ENCODE measurements around the gene ARHGAP4. TPM values are rescaled to one million over a fixed set of nuclear protein-coding genes. Genes with fewer than 3 reads are reported as not detected.

ARHGAP4 gene
- 2.2 and 3.7 TPM in 2 replicates for total RNA-seq

DNA sequence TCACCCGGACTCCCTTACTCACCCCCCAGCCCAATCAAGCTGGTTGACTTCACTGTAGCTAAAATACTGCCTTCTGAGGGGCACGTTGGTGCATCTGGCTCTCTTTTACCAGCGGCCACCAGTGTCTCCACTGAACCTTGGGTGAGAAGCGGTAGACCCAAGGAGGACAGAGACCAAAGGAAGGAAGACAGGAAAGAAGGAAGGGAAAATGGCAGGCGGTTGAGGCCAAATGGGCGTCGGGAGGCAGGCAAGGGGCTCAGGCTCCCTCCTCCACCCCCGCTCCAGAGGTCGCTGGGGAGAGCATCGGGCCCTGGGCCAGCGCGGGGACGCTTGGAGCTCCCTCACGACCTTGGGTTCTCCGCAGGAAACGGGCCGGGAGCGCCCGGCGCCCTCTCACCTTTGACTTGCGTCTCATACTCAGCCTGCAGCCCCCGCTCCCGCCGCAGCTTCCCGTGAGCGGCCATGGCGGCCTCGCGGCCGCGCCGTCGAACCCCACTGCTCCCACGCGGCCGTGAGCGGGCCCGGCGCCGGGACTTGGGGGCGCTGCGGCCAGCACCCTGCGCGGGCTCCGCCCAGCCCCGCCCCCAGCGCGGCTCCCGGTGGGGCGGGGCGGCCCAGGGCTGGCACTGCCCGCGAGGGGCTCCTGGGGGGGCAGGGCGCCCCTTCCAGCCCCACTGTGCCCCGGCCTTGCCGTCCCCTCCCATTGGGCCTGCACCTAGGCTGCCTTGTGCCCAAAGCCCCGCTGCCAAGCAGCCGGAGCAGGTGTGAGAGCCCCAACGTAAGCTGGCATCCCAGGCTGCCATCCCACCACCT lies at the start of gene ARHGAP4:
Gene ARHGAP4 (minus strand): TSS at position 526 of the 813 bp plus-strand sequence. CDS start 62 bp downstream, at position 464.

DNA sequence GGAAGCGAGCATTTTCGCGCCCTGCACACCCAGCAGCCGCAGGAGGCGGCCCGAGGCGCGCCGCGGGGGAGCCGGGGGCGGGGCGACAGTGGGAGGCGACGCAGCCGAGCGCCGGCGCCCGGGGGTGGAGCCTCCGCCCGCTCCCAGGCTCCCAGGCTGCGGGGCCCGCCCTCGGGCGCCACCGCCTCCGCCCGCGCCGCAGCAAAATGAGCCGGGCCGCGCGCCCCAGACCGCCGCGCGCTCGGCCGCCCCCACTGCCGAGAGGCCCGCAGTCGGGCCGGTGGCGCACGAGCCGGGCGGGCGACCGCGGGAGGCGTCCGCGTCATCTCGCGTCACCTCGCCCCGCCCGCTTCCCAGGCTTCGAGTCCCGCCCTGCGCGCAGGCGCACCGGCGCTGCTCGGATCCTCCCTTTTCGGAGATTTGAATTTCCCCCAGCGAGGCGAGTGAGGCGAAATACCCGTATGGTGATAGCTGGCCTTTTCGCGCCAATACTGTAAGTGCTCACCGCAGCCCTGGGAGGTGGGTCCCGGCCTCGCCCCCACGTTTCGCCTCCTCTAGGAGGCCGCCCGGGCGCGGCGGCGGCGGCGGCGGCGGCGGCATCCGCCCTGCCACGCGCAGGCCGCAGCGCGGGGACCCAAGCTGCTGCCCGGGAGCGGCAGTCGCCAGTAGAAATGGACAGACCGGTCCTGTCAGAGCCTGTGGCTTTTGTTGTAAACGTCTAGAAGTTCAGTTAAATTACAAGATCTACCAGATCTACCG lies 46.5 kb upstream of the ARHGAP4 start, which contains the start of gene TMEM187:
Gene TMEM187 (plus strand): TSS at position 387 of the 759 bp plus-strand sequence. CDS start 9,309 bp downstream, outside the sequence.

DNA sequence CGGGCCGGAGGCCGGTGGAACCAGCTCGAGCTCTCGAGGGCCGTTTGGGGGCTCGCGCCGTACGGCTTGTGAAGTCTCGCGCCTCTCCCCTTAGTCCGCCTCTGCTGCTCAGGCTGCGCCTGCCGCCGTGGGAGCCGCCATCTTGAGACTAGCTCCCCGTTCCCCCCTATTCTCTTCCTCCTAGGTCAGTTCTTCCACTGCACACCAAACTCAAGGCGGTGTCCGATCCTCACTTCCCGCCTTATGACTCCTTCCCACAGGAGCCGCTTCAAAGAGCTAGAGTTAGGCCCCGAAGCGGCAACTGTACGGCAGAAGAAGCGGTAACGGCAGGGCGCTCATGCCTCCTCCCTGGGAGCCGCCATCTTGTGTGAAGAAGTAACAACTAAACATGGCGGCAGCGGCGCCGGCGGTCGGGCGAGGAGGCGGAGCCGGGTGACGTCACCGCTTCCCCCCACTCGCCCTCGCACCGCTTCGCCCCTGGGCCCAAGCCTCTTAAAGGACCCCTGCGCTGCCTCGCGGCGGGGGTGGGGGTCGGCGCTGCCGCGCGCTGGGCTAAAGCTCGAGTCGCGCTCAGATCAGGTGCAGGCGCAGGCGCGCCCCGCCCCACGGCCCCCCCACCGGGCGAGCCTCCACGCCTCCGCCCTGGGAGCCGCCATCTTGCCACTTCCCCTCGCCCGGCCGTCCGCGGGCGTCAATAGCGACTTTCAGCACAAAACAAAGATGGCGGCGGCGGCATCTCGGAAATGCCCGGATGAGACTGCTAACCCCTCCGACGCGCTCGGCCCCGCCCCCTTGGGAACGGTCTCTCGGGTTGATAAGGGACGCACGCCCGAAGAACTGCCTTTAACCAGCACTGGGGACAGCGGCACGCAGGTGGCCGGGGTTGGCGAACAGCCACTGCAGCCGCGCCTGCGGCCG lies 45.6 kb upstream of the ARHGAP4 start, which contains the start of gene HCFC1:
Gene HCFC1 (minus strand): TSS at position 369 of the 918 bp plus-strand sequence. CDS start 978 bp downstream, outside the sequence.

DNA sequence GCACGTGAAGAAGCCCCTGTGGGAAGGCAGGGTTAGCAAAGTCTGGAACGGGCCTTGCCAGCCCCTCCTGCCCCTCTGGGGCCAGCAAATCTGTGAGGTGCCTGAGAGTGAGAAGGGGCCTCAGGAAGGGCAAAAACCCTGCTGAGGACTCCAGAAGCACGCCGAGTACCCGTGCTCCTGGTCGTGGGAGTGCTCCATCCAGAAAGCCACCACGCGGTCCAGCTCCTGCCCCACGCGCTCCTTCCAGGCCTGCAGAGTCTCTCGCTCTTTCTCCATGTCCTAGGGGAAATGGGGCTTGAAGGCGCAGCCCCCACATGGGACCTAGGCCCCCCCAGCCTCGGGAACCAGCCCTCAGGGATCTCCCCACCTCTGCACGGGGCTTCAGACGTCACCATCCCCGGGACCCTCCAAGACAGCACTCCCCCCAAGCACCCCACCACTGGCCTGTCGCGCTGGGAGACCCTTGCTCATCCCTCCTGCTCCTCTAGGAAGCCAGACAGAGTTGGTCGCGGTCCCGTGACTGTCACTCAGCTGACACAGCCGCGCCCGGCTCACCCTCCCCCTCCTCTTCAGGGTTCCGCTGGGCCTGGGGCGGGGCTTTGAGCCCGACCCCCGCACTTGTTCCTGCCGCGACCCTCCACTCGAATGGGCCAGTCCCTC lies 18.2 kb upstream of the ARHGAP4 start, which contains the start of gene RENBP:
Gene RENBP (minus strand): TSS at position 504 of the 660 bp plus-strand sequence. CDS start 33 bp downstream, at position 471.

DNA sequence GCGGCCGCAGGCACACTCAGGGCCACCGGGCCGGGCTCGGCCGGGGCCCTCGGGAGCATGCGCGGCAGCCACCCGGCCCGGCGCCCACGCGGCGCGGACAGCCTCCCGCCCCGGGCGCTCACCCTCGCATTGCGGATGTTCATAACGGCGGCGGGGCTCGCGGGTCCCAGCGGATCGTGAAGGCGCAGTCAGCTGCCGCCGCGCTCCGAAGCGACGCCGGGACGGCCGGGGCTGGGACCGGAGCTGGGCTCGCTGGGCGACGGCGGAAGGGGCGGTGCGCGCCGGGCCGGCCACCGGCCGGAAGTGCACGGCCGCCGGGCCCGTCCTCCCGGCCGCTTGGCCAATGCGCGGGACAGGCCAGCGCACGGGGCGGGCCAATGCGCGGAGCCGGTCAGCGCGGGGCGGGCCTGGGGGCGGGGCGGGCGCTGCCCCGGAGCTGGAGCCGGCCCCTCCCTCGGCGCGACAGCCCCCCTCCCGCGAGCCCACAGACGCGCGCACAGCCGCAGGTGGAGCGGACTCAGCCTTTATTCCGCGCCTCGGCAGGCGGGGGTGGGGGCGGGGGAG lies 8.8 kb upstream of the ARHGAP4 start, which contains the start of gene NAA10:
Gene NAA10 (minus strand): TSS at position 276 of the 564 bp plus-strand sequence. CDS start 133 bp downstream, at position 143.

DNA sequence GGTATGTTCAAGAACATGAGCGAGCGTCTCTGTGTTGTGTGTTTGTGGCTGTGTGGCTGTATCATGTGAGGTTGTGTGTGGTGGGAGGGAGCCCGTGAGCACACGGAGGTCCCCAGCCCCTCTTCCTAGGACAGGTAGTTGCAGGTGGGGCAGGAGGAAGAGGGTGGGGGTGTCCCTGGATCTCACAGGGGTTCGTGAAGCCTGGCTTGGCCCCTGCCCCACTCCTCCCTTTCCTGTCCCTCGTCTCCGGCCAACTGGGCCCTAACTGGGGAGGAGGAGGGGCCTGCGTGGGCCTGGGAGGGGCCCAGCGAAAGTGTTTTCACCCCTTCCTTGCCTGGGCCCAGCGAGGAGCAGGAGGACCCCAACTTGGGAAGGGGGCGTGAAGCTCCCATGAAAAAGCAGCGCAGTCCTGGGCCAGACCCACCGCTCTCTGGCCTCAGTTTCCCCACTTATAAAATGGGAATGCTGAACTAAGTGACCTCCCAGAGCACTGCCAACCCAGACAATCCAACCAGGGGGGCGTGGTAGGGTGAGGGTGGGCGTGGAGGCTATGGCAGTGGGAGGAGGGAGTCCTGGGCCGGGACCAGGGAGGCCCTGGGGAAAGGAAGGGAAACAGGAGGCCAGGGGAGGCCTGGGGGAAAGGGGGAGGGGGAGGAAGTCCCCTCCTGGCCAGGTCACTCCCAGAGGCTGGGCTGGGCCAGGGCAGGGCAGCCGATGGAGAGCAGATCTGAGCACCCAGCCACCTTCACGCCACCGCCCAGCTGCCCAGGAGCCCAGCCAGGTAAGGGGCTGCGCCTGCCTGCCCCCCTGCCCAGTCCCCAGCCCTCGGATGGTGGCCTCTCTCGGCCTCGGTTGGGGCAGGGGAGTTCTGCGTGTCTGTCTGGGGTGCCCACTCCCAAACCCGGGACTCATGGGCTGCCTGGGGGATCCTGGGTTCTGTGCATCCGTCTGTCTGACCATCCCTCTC lies 21.8 kb downstream of the ARHGAP4 start, which contains the start of gene AVPR2:
Gene AVPR2 (plus strand): TSS at position 683 of the 967 bp plus-strand sequence. CDS start 473 bp downstream, outside the sequence.

DNA sequence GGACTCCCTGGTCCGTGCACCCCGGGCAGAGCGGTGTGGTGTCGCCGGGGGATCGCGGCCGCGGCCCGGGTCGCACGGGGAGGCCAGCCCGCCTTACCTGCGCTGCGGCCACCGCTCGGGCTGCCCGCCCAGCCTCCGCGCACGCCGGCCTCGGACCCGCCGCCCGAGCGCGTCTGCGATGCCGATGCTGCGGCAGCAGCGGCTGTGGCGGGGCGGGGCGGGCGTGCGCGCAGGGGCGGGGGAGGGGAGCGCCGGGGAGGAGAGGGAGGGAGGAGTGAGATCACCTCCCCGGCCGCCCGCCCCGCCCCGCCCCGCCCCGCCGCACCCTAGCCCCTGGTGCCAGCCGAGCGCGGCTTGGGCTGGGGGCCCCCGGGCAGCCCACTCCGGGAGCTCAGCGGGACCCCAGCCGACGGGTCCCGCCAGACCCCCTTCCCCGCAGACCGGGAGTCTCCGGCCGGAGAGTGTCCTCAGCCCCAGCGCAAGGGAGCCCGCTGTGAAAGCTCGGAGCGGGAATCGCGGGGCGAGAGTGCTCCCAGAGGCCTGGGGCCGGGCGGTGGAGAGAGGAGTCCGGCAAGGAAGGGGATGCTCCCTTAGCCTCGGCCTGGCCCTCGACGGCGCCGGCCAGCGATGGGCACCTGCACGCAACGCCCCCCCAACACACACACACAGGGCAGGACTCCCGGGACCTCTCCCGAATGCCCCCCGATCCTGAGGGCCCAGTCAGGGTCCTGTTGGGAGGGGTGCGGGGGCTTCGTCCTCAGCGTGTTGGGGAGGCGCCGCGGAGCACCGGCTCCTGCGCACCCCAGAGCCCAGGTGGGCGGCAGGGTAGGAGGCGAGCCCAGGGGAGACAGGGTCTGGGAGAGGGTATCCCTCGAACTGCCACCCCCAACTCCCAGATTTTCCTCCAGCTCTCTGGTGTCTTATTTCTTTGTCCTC lies 39.8 kb downstream of the ARHGAP4 start, which contains the start of gene L1CAM:
Gene L1CAM (minus strand): TSS at position 206 of the 936 bp plus-strand sequence. CDS start 10,337 bp downstream, outside the sequence.

Other genes starting within 250 kb of the ARHGAP4 start
- 7.9 and 8.7 TPM in 2 replicates for gene SLC6A8, start 238.3 kb downstream of the ARHGAP4 start, total RNA-seq
- 84.3 and 104 TPM in 2 replicates for gene BCAP31, start 201.9 kb downstream of the ARHGAP4 start, total RNA-seq
- gene ABCD1, start 201.4 kb downstream of the ARHGAP4 start, total RNA-seq, result 10.3 and 11.9 TPM in 2 replicates
- gene PLXNB3, start 162.0 kb downstream of the ARHGAP4 start, total RNA-seq, result 4.2 and 5.8 TPM in 2 replicates
- gene SRPK3, start 145.2 kb downstream of the ARHGAP4 start, total RNA-seq, result 0.59 and 0.84 TPM in 2 replicates
- gene IDH3G, start 131.9 kb downstream of the ARHGAP4 start, total RNA-seq, result 94.1 and 96.8 TPM in 2 replicates
- gene SSR4, start 131.6 kb downstream of the ARHGAP4 start, total RNA-seq, result 187 and 269 TPM in 2 replicates
- gene PDZD4, start 95.7 kb downstream of the ARHGAP4 start, total RNA-seq, result 0.30 and 0.50 TPM in 2 replicates
- gene L1CAM, start 40.1 kb downstream of the ARHGAP4 start, total RNA-seq, result 28.6 and 30.0 TPM in 2 replicates
- gene AVPR2, start 21.6 kb downstream of the ARHGAP4 start, total RNA-seq, result 0.50 TPM in 1 of 2 replicates, not detected in the other
- 169 and 189 TPM in 2 replicates for gene NAA10, start 8.8 kb upstream of the ARHGAP4 start, total RNA-seq
- gene RENBP, start 18.4 kb upstream of the ARHGAP4 start, total RNA-seq, result 0.30 and 0.84 TPM in 2 replicates
- gene HCFC1, start 45.6 kb upstream of the ARHGAP4 start, total RNA-seq, result 39.3 and 43.1 TPM in 2 replicates
- 4.7 and 5.1 TPM in 2 replicates for gene TMEM187, start 46.5 kb upstream of the ARHGAP4 start, total RNA-seq
- gene IRAK1, start 93.6 kb upstream of the ARHGAP4 start, total RNA-seq, result 82.9 and 93.1 TPM in 2 replicates
- 13.4 and 13.8 TPM in 2 replicates for gene MECP2, start 171.5 kb upstream of the ARHGAP4 start, total RNA-seq
- gene OPN1LW, start 218.0 kb upstream of the ARHGAP4 start, total RNA-seq, result not detected in 2 replicates

All from bronchus fibroblast of lung (primary cell).